HUES48 (cell line): ENCODE data around the gene SKP1.
A peak's percentile ranks its signal among the peaks of the same experiment; 100 is the strongest.
"Not testable (repeated sequence)": the region's sequence is repeated elsewhere in the genome, so short reads cannot be mapped to it uniquely, and the experiment has no call there.

Experiments
- H3K27ac ChIP-seq: one replicate; pipeline ENCODE4 v1.7.0; 2013; ENCODE audit warnings: low read depth, low read length, inconsistent platforms
- H3K27me3 ChIP-seq: 2 replicates; pipeline ENCODE4 v1.6.1; 2013; ENCODE audit warnings: mild to moderate bottlenecking, low read length; ENCODE audit not compliant: control insufficient read depth, insufficient read depth
- H3K36me3 ChIP-seq: 2 replicates; pipeline ENCODE4 v1.6.1; 2013; ENCODE audit warnings: low read length; ENCODE audit not compliant: control insufficient read depth, insufficient read depth
- H3K4me1 ChIP-seq: 2 replicates; pipeline ENCODE4 v1.6.1; 2013; ENCODE audit warnings: mild to moderate bottlenecking, low read length; ENCODE audit not compliant: control insufficient read depth, insufficient read depth
- H3K4me3 ChIP-seq: 2 replicates; pipeline ENCODE4 v1.5.1; 2013; ENCODE audit warnings: mild to moderate bottlenecking, low read depth, low read length
- H3K9ac ChIP-seq: 2 replicates; pipeline ENCODE4 v1.6.1; 2013; ENCODE audit warnings: mild to moderate bottlenecking, low read depth, low read length, moderate library complexity
- H3K9me3 ChIP-seq: 2 replicates; pipeline ENCODE4 v1.6.1; 2013; ENCODE audit warnings: low read length; ENCODE audit not compliant: control insufficient read depth, insufficient read depth

Gene SKP1

DNA sequence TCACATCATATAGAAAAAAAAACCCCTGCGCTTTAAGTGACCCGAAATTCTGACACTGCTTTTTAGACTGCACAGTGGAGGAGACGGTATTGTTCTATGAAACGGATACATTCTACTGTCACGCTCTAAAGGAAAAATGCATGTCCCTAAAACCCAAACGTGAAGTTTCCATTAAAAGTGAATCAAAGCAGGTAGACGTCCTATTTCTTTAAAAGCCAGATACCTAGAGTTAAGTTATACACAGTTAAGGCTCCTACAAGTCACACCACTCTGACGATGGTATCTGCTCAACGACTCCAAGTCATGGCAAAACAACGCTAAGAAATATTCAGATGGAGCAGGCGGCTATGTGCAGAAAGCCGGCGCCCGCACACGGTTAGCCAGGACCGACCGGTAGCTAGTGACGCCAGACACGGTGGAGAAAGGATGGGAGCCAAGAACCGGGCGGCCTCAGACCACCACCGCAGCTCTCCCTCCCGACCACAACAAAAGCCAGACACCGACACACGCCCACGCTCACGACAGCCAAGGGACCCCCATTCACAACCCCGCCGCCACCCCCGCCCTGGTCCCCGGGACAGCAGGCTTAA lies 734 bp downstream of the SKP1 start:
- Histone ChIP-seq H3K27ac (peak overlapping the region; percentile 99), H3K9ac (peak overlapping the region; percentile 98), H3K36me3 (peaks cover 25% of the 10 kb centered on the region), H3K27me3 (no peaks in the 10 kb centered on the region), H3K9me3 (no peaks in the 10 kb centered on the region), H3K4me3 (peak overlapping the region; percentile 100), H3K4me1 (peaks cover 15% of the 10 kb centered on the region)

GRCh38 chr5:134174841-134175839 lies 1.6 kb downstream of the SKP1 start:
- Histone ChIP-seq H3K4me3 (peak overlapping the region; percentile 100), H3K36me3 (peaks cover 34% of the 10 kb centered on the region), H3K9ac (peak overlapping the region; percentile 98; the same call in 1 of the 2 replicates), H3K27me3 (no peaks in the 10 kb centered on the region), H3K27ac (peak overlapping the region; percentile 99), H3K9me3 (no peaks in the 10 kb centered on the region), H3K4me1 (peaks cover 15% of the 10 kb centered on the region)

GRCh38 chr5:134171972-134172371 lies 4.8 kb downstream of the SKP1 start:
- H3K4me3 ChIP-seq = no peak overlapping the region
- no peak overlapping the region for H3K27ac ChIP-seq
- peaks cover 9% of the 10 kb centered on the region; the same call in 1 of the 2 replicates for H3K4me1 ChIP-seq
- H3K9me3 ChIP-seq = no peaks in the 10 kb centered on the region
- no peak overlapping the region for H3K9ac ChIP-seq
- H3K27me3 ChIP-seq = no peaks in the 10 kb centered on the region
- H3K36me3 ChIP-seq = peaks cover 60% of the 10 kb centered on the region

GRCh38 chr5:134162592-134162991 lies 14.2 kb downstream of the SKP1 start:
- Histone ChIP-seq H3K27me3 (no peaks in the 10 kb centered on the region), H3K4me1 (no peaks in the 10 kb centered on the region), H3K36me3 (peaks cover 91% of the 10 kb centered on the region), H3K27ac (no peak overlapping the region), H3K9me3 (no peaks in the 10 kb centered on the region), H3K4me3 (no peak overlapping the region), H3K9ac (no peak overlapping the region)

DNA sequence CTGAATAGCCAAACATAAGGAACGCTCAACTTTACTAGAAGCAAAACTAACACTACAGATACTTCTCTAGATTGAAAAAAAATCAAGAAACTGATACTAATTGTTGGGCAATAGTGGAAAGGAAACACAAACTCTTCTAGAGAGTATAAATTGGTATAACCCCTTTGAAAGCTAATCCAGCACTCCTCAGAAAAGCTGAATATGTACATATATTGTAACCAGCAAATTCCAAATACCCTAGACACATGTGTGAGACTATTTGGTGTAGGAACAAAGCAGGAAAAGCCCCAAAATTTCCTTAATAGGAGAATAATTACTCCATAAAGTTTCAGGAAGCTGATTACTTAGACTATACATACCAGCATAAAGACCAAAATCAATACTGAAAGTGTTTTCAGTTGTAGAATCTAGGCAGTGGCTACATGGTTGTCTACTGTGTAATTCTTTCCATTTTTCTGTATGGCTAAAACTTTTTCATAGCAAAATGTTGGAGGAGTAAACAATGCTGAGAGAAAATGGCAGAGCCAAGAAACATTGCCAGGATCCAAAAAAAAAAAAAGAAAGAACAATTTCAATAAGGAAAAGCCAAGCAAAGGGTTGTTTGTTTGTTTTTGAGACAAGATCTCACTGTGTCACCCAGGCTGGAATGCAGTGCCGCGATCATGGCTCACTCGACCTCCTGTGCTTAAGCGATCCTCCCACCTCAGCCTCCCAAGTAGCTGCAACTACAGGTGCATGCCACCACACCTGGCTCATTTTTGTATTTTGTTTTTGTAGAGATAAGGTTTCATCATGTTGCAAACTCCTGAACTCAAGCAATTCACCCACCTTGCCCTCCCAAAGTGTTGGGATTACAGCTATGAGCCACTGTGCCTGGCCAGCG lies 15.0 kb downstream of the SKP1 start:
- Histone ChIP-seq H3K9me3 (no peaks in the 10 kb centered on the region), H3K36me3 (peaks cover 92% of the 10 kb centered on the region), H3K4me3 (no peak overlapping the region), H3K27ac (no peak overlapping the region), H3K4me1 (no peaks in the 10 kb centered on the region), H3K9ac (no peak overlapping the region), H3K27me3 (no peaks in the 10 kb centered on the region)

GRCh38 chr5:134153657-134154056 lies 23.1 kb downstream of the SKP1 start:
- H3K4me1 ChIP-seq = no peaks in the 10 kb centered on the region
- no peak overlapping the region for H3K27ac ChIP-seq
- peaks cover 94% of the 10 kb centered on the region for H3K36me3 ChIP-seq

GRCh38 chr5:134153241-134153640 lies 23.5 kb downstream of the SKP1 start:
- Histone ChIP-seq H3K27me3 (no peaks in the 10 kb centered on the region), H3K9me3 (no peaks in the 10 kb centered on the region), H3K4me1 (no peaks in the 10 kb centered on the region), H3K27ac (no peak overlapping the region), H3K36me3 (peaks cover 92% of the 10 kb centered on the region), H3K4me3 (no peak overlapping the region), H3K9ac (no peak overlapping the region)

More at GRCh38 chr5:134153657-134154056, 23.1 kb downstream of the SKP1 start:
- Histone ChIP-seq H3K4me3 (no peak overlapping the region), H3K27me3 (no peaks in the 10 kb centered on the region), H3K9me3 (no peaks in the 10 kb centered on the region), H3K9ac (no peak overlapping the region)

DNA sequence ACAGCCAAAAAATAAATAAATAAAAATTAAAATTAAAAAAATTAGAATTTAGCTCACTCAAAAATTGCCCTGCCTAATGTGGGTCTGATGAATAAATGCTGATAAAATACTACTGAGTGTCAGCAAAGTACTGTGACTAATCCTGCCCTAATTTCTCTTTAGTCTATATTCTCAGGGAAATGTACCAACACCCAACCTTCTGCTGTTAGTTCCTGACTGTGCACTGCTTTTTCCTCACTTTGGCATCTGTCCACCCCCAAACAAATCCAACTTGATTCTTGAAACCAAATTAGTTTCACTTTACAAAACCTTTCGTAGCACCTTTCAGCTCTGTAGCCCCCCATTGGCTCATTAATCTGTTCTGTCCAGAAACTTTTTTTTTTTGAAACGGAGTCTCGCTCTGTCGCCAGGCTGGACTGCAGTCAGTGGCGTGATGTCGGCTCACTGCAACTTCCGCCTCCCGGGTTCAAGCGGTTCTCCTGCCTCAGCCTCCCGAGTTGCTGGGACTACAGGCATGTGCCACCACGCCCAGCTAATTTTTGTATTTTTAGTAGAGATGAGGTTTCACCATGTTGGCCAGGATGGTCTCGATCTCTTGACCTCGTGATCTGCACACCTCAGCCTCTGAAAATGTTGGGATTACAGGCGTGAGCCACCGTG lies 24.4 kb downstream of the SKP1 start:
- H3K9ac ChIP-seq, H3K4me3 ChIP-seq, H3K9me3 ChIP-seq, H3K4me1 ChIP-seq, H3K27ac ChIP-seq, H3K27me3 ChIP-seq: not testable (repeated sequence)
- H3K36me3 ChIP-seq = peaks cover 87% of the 10 kb centered on the region

DNA sequence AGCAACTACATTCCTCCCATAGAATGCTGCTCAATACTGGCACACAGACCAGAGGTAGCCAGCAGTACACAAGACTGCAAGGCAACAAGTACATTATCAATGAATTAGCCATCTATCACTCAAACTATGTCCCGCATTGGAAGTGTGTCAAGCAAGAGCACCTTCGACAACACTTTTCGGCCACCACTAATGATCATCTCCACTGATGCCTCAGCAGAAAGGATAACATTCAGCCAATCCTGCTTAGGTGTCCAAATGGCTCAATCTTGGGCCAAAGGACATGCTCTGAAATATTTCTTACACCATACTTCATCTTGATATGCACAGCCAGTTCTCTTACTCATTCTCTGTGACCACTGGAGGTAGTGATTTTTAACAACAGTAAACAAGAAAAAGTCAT lies 25.0 kb downstream of the SKP1 start:
- Histone ChIP-seq H3K4me3 (no peak overlapping the region), H3K27ac (no peak overlapping the region), H3K4me1 (no peaks in the 10 kb centered on the region), H3K36me3 (peaks cover 88% of the 10 kb centered on the region), H3K27me3 (no peaks in the 10 kb centered on the region), H3K9ac (no peak overlapping the region), H3K9me3 (no peaks in the 10 kb centered on the region)

DNA sequence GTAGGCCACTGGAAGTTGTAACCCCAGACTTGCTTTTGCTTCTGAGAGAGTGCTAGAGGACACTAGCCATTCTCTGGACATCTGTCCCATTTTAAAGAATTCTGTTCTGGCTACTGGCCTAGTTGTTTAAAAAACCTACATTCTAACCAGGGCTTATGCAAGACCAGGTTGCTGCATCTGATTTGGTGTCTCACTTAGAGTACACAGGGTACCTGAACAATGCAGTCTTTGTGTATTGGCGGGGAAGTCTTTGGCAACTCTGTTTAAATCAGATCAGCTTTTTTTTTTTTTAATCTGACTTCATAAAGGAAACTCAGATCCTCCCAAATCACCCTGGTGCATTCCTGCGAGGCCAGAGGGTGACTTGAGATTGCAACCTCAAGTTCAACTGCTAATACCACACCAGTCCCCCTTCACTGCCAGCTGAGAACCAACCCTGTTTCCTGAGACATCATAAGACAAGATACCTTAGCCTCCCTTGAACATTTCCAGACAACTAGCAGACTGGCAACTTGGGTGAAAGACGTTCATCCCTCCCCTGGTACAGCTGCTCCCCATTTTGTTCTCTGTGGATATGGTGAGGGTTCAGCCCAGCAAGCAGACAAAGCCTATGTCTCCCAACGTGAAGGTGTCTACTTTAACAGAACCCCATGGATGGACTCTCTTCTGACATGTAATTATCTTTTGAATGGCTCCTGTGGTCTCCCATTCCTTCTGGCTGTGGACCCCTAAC lies 27.0 kb downstream of the SKP1 start:
- peak overlapping the region; percentile 15 for H3K27ac ChIP-seq
- no peaks in the 10 kb centered on the region for H3K4me1 ChIP-seq
- no peak overlapping the region for H3K9ac ChIP-seq
- H3K36me3 ChIP-seq = peaks cover 85% of the 10 kb centered on the region
- H3K4me3 ChIP-seq = no peak overlapping the region
- H3K9me3 ChIP-seq = no peaks in the 10 kb centered on the region
- no peaks in the 10 kb centered on the region for H3K27me3 ChIP-seq
